HG03175 (cell line): ENCODE results near the gene PKHD1.

Experiments used
- ATAC-seq: cut with Tn5 transposase; IDR thresholded peaks from one replicate; pipeline ENCODE4 v1.9.1; 2021; ENCODE audit warnings: mild to moderate bottlenecking, moderate library complexity; ENCODE audit not compliant: unreplicated experiment

The PKHD1 gene

GRCh38 chr6:51644426-51644825 lies 443.0 kb downstream of the PKHD1 start:
- no peak for ATAC-seq

GRCh38 chr6:51640021-51640420 lies 447.4 kb downstream of the PKHD1 start:
- no peak for ATAC-seq

- ATAC-seq, result no peak
Measured at GRCh38 chr6:51633424-51633823, 454.0 kb downstream of the PKHD1 start.

- ATAC-seq, result no peak
Measured at GRCh38 chr6:51630011-51630410, 457.4 kb downstream of the PKHD1 start.

- no peak for ATAC-seq
Measured at GRCh38 chr6:51626391-51626790, 461.0 kb downstream of the PKHD1 start.

GRCh38 chr6:51625566-51625965 lies 461.8 kb downstream of the PKHD1 start:
- ATAC-seq, result no peak

GRCh38 chr6:51620971-51621370 lies 466.4 kb downstream of the PKHD1 start:
- ATAC-seq, result no peak

GRCh38 chr6:51619042-51619799 lies 468.2 kb downstream of the PKHD1 start:
- no peak for ATAC-seq

GRCh38 chr6:51618563-51618962 lies 468.9 kb downstream of the PKHD1 start:
- peak; percentile 61 for ATAC-seq

GRCh38 chr6:51617751-51618150 lies 469.7 kb downstream of the PKHD1 start:
- no peak for ATAC-seq

GRCh38 chr6:51616243-51616642 lies 471.2 kb downstream of the PKHD1 start:
- ATAC-seq, result no peak

GRCh38 chr6:51614725-51615124 lies 472.7 kb downstream of the PKHD1 start:
- no peak for ATAC-seq

- ATAC-seq, result no peak
Measured at GRCh38 chr6:51613558-51613957, 473.9 kb downstream of the PKHD1 start.

- ATAC-seq, result no peak
Measured at GRCh38 chr6:51608932-51609331, 478.5 kb downstream of the PKHD1 start.

- no peak for ATAC-seq
Measured at GRCh38 chr6:51608383-51608782, 479.0 kb downstream of the PKHD1 start.

- ATAC-seq, result no peak
Measured at GRCh38 chr6:51600514-51600913, 486.9 kb downstream of the PKHD1 start.

GRCh38 chr6:51598171-51598570 lies 489.2 kb downstream of the PKHD1 start:
- no peak for ATAC-seq

- no peak for ATAC-seq
Measured at GRCh38 chr6:51594981-51595380, 492.4 kb downstream of the PKHD1 start.

- ATAC-seq, result no peak
Measured at GRCh38 chr6:51585264-51585663, 502.1 kb downstream of the PKHD1 start.

GRCh38 chr6:51584163-51584562 lies 503.2 kb downstream of the PKHD1 start:
- ATAC-seq, result no peak

- ATAC-seq, result no peak
Measured at GRCh38 chr6:51578994-51579393, 508.4 kb downstream of the PKHD1 start.

GRCh38 chr6:51578362-51578761 lies 509.1 kb downstream of the PKHD1 start:
- ATAC-seq, result no peak

- ATAC-seq, result no peak
Measured at GRCh38 chr6:51574040-51574439, 513.4 kb downstream of the PKHD1 start.
